Kidney capillary endothelial cell (primary cell): Measurements from ENCODE around the gene FAM181B.
"Not testable (repeated sequence)": the region's sequence is repeated elsewhere in the genome, so short reads cannot be mapped to it uniquely, and the experiment has no call there.

Experiments
- DNase-seq: peaks from one replicate; pipeline ENCODE4 v3.0.0-alpha.2; 2018; ENCODE audit warnings: low spot score

FAM181B gene

GRCh38 chr11:82732348-82732733, 1.3 kb downstream of the FAM181B start:
- no peak for DNase-seq

- no peak for DNase-seq
These were observed 1.9 kb downstream of the FAM181B start for GRCh38 chr11:82731691-82732277.

GRCh38 chr11:82730754-82731153, 2.9 kb downstream of the FAM181B start:
- DNase-seq = no peak

GRCh38 chr11:82730286-82730685, 3.4 kb downstream of the FAM181B start:
- DNase-seq = no peak

GRCh38 chr11:82724026-82724425, 9.6 kb downstream of the FAM181B start:
- DNase-seq = no peak

GRCh38 chr11:82722231-82722630, 11.4 kb downstream of the FAM181B start:
- no peak for DNase-seq

GRCh38 chr11:82720267-82721065, 13.2 kb downstream of the FAM181B start:
- DNase-seq = no peak

GRCh38 chr11:82719361-82720105, 14.1 kb downstream of the FAM181B start:
- DNase-seq = no peak

- no peak for DNase-seq
These were observed 14.8 kb downstream of the FAM181B start for GRCh38 chr11:82718821-82719220.

GRCh38 chr11:82718307-82718706, 15.4 kb downstream of the FAM181B start:
- DNase-seq = peak; percentile 48

- no peak for DNase-seq
These were observed 19.1 kb downstream of the FAM181B start for GRCh38 chr11:82714346-82715174.

- no peak for DNase-seq
These were observed 22.0 kb downstream of the FAM181B start for GRCh38 chr11:82711648-82712047.

- DNase-seq = no peak
These were observed 29.9 kb downstream of the FAM181B start for GRCh38 chr11:82703796-82704195.

- DNase-seq = no peak
These were observed 30.4 kb downstream of the FAM181B start for GRCh38 chr11:82703226-82703625.

GRCh38 chr11:82701847-82702520, 31.7 kb downstream of the FAM181B start:
- peak; percentile 32 for DNase-seq

GRCh38 chr11:82698576-82699352, 34.9 kb downstream of the FAM181B start:
- no peak for DNase-seq

- DNase-seq = no peak
These were observed 40.7 kb downstream of the FAM181B start for GRCh38 chr11:82692981-82693380.

GRCh38 chr11:82689347-82689746, 44.3 kb downstream of the FAM181B start:
- not testable (repeated sequence) for DNase-seq

- DNase-seq = no peak
These were observed 47.5 kb downstream of the FAM181B start for GRCh38 chr11:82686211-82686610.

- DNase-seq = no peak
These were observed 50.6 kb downstream of the FAM181B start for GRCh38 chr11:82683029-82683428.
